BLaER1 (cell line): ENCODE measurements around the gene SPATA2.

Source experiments
- H3K27ac ChIP-seq: shearing (Covaris generic); formaldehyde crosslinking; 2 replicates; pipeline ENCODE4 v1.8.1; 2022
- H3K27me3 ChIP-seq: shearing (Covaris generic); formaldehyde crosslinking; 2 replicates; pipeline ENCODE4 v1.8.1; 2022
- H3K36me3 ChIP-seq: shearing (Covaris generic); formaldehyde crosslinking; 2 replicates; pipeline ENCODE4 v1.8.1; 2022
- H3K4me1 ChIP-seq: shearing (Covaris generic); formaldehyde crosslinking; 2 replicates; pipeline ENCODE4 v1.8.1; 2022
- H3K4me2 ChIP-seq: shearing (Covaris generic); formaldehyde crosslinking; 2 replicates; pipeline ENCODE4 v1.8.1; 2022
- H3K4me3 ChIP-seq: shearing (Covaris generic); formaldehyde crosslinking; 2 replicates; pipeline ENCODE4 v1.8.1; 2022
- H3K9ac ChIP-seq: shearing (Covaris generic); formaldehyde crosslinking; 2 replicates; pipeline ENCODE4 v1.8.1; 2022
- H3K9me3 ChIP-seq: shearing (Covaris generic); formaldehyde crosslinking; 2 replicates; pipeline ENCODE4 v1.8.1; 2022
- H4K20me1 ChIP-seq: shearing (Covaris generic); formaldehyde crosslinking; 2 replicates; pipeline ENCODE4 v1.8.1; 2022
- Cebpa-rat ChIP-seq: shearing (Covaris generic); IDR thresholded peaks from 2 replicates; pipeline ENCODE4 v1.8.1; 2022

The SPATA2 gene

DNA sequence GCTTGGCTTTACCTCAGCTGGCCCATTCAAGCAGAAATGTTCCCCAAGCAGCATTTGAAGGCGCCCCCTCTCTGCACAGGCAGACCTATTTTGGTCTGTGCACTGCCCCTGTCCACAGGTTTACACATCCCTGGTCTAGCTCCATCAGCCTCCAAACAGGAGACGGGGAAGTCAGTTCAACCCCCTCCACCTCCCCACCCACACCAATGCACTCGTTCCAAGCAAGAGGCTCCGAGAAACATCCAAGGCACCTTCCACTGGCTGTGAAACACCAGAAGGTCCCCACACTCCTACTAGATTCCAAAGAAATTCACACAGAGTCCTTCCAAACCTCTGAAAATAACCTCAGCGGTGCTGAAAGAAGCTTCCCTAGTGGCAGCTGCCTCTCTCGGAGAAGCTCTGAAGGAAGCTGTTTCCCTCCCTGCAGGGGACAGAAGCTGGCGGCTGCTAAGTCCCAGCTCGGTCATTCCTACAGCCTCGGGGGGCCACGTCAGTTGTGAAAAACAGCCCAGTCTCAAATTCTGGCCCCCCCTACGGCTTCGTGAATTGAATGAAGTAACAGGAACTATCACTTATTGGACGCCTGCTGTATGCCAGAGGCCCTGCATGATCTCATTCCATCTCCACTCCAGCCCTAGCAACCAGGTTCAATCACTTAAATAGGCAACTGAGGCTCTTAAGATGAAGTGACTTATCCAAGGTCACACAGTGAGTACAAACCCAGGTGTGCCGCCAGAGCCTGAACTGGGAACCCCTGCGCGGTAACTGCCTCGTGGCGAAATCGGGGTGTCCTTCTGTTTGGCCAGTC, 815 bp downstream of the SPATA2 start:
- Histone ChIP-seq H3K27me3 (no peaks in the 10 kb centered on the region), H3K36me3 (peaks cover 30% of the 10 kb centered on the region), H3K4me2 (peak overlapping the region; percentile 99), H3K9ac (peak overlapping the region; percentile 96), H3K27ac (peak overlapping the region; percentile 99), H3K9me3 (no peaks in the 10 kb centered on the region), H4K20me1 (peaks cover 57% of the 10 kb centered on the region), H3K4me1 (peaks cover 25% of the 10 kb centered on the region), H3K4me3 (peak overlapping the region; percentile 98)
- TF ChIP-seq Cebpa-rat: no peak

DNA sequence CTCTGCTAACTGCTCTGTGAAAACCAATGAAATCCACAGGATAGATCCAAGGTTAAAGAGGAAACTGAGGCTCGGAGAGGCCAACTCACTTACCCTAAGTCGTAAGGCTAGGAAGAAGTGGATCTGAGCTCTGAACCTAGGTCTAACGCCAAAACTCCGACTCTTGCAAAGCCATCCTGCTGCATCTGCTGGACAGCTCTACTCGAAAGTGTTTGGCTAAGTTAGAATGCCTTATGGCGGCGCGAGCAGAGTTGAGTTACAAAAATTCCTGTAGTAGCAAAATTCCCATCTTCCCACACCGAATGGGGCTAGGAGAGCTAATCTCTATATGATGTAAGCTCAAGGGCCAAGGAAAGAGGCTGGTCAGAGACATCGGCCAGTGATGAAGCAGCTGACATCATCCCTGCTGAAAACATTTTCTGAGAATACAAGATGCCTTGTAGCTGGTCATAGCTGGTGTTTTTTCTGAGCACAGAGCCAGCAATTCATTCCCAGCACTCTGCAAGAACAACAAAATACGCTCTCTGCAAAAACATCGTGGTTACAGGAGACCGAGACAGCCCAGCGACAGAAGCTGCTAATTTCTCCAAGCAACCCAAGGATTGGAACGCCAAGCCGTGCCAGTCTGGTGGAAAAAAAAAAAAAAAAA, 1.8 kb downstream of the SPATA2 start:
- Histone ChIP-seq H3K36me3 (peaks cover 40% of the 10 kb centered on the region), H3K4me3 (no peak overlapping the region), H3K4me2 (peak overlapping the region; percentile 99), H3K9ac (0 out of 2 replicates have a peak overlapping the region, but pooled peaks have one; percentile 17), H4K20me1 (peaks cover 67% of the 10 kb centered on the region), H3K27ac (no peak overlapping the region), H3K9me3 (no peaks in the 10 kb centered on the region), H3K27me3 (no peaks in the 10 kb centered on the region), H3K4me1 (peaks cover 25% of the 10 kb centered on the region)
- TF ChIP-seq Cebpa-rat: no peak

DNA sequence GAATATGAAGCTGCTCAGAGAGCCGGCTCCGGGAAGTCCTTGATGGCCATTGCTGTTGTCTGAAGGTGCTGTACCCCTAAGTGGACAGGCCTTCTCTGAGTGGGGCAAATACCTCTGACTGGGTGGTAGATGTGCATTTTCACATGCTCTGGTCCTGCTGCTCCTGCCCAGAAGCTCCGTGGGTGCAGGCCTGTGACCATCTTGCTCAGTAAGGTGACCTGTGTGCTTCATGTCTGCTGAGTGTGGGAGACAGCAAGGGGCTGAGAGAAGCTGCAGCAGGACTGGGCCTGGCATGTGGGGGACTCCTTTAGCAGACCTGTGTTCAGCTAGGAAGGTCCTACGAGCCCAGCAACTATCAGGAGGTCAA, 5.0 kb downstream of the SPATA2 start:
- Histone ChIP-seq H3K4me2 (no peak overlapping the region), H4K20me1 (peaks cover 99% of the 10 kb centered on the region), H3K4me3 (no peak overlapping the region), H3K27ac (no peak overlapping the region), H3K36me3 (peaks cover 72% of the 10 kb centered on the region), H3K9me3 (no peaks in the 10 kb centered on the region), H3K27me3 (no peaks in the 10 kb centered on the region), H3K9ac (no peak overlapping the region), H3K4me1 (peaks cover 17% of the 10 kb centered on the region)
- no peak for TF ChIP-seq Cebpa-rat

DNA sequence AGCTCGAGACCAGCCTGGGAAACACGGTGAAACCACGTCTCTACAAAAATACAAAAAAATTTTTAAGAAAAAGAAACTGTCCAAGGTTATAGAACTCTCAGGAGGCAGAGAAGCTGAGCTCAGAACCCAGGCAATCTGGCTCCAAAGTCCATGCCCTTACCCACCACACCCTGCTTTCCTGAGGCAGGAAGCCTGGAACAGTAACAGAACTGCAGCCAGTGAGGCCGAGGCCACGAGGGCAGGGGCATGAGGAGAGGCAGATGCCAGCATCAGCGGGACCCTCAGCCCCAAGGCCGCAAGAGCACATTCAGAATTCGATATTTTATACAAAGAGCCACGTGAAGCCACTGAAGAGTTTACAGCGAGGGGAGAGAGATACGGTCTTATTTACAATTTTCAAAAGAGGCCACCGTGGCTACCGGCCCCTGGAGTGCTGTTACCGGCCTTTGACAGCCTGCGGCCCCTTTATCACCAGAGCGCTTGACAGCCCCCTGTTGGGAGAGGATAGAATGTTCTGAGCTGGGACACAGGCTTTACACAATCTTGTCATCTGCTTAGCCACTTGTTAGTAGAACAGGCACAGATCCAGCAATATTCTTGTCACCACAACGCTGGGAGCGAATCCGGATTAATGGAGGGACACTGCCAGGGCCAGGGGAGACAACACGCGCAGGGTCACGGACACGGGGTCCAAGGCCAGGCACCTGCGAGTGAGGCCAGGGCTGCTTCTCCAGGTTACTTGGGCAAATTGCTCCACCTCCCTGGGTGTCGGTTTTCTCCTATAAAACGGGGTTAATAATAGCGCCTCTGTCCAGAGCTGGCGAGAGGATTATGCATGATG, 5.6 kb downstream of the SPATA2 start:
- no peak overlapping the region for H3K27ac ChIP-seq
- no peaks in the 10 kb centered on the region for H3K27me3 ChIP-seq
- H3K36me3 ChIP-seq: peaks cover 78% of the 10 kb centered on the region
- H3K4me2 ChIP-seq: no peak overlapping the region
- TF ChIP-seq Cebpa-rat: no peak
- H3K9me3 ChIP-seq: no peaks in the 10 kb centered on the region
- H3K4me3 ChIP-seq: no peak overlapping the region
- H3K9ac ChIP-seq: peak overlapping the region; percentile 29; the same call in 1 of the 2 replicates
- H4K20me1 ChIP-seq: peaks cover 100% of the 10 kb centered on the region
- H3K4me1 ChIP-seq: peaks cover 15% of the 10 kb centered on the region

DNA sequence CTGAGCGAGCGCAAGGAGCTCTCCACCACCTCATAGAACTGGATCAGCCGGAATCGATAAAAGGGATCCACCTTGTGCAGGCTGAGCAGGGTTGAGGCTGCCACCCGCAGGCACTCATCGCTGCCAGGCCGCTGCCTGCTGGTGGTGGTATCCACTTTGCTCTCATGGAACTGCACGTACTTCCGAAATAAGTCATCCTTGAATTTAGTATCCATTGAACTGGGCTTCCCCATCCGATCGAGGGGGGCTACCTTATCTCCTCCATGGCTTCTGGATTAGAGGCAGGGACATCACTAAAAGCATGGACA, 7.1 kb downstream of the SPATA2 start:
- no peak overlapping the region for H3K9ac ChIP-seq
- no peak overlapping the region for H3K4me2 ChIP-seq
- H4K20me1 ChIP-seq: peaks cover 93% of the 10 kb centered on the region
- peaks cover 92% of the 10 kb centered on the region for H3K36me3 ChIP-seq
- H3K4me1 ChIP-seq: 0 out of 2 replicates have a peak, but pooled peaks cover under 1% of the 10 kb centered on the region
- no peak overlapping the region for H3K27ac ChIP-seq
- no peak for TF ChIP-seq Cebpa-rat
- no peaks in the 10 kb centered on the region for H3K9me3 ChIP-seq
- no peaks in the 10 kb centered on the region for H3K27me3 ChIP-seq
- H3K4me3 ChIP-seq: no peak overlapping the region

DNA sequence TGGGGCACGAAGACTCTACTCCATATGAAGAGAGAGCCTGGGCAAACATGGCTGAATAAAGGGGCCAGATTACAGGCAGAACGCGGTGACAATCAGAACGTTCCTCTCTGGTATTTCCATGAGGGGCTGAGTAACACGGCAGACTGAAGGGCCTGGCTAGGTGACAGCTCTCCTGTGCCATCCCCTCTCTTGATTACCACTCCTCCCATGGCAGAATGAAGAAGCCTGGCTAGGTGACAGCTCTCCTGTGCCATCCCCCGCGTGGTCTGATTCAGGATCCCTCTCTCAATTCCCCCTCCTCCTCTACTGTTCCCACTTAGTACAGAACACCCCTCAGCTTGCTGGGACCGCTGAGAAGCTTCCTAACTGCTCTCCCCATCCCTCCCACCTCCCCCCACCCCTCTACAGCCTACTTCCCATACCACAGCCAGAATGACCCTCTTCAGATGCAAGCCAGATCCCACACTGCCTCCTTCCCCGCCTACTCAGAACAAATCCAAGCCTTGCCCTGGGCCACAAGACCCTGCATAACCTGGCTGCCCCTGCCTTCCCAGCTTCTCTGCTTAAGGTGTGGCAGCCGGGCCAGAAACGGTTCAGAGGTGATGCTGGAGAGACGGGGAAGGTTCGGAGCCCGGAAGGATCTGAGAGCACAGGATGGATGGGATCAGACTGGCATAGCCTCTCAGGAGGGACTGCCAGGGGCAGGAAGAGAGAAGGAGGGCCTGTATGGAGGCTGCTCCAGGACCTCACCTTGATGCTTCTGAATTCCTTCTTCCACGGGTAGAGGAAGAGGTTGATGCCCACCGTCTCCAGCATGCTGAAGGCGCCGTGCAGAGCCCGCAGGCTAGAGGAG, 7.7 kb downstream of the SPATA2 start:
- Histone ChIP-seq H3K27me3 (no peaks in the 10 kb centered on the region), H3K27ac (no peak overlapping the region), H3K9me3 (no peaks in the 10 kb centered on the region), H3K36me3 (peaks cover 91% of the 10 kb centered on the region), H3K4me1 (no peaks in the 10 kb centered on the region), H3K4me2 (no peak overlapping the region), H3K4me3 (no peak overlapping the region), H4K20me1 (peaks cover 87% of the 10 kb centered on the region), H3K9ac (no peak overlapping the region)
- TF ChIP-seq Cebpa-rat: no peak

DNA sequence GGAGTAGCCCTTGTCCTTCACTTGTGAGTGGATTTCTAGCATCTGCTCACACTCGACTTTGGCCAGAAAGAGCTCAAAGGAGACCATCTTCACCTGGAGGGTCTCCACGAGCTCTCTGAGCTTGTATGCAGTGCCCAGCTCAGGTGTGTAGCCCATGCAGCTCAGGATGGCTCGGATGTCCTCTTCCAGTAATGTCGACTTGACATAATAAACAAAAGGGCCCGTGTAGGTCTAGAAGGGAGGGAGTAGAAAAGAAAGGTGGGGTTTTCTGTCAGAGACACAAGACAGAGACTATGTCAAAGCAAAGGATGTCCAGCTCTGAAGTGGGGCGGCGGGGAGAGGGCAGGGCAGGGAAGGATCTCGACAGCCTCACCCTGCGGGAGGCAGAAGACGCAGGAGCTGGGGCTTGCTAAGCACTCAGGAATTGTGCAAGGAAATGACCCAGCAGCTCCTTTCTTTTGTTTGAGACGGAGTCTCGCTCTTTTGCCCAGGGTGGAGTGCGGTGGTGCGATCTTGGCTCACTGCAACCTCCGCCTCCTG, 8.6 kb downstream of the SPATA2 start:
- H3K27ac ChIP-seq: no peak overlapping the region
- peaks cover 78% of the 10 kb centered on the region for H4K20me1 ChIP-seq
- H3K9ac ChIP-seq: no peak overlapping the region
- no peaks in the 10 kb centered on the region for H3K9me3 ChIP-seq
- H3K4me1 ChIP-seq: no peaks in the 10 kb centered on the region
- H3K27me3 ChIP-seq: no peaks in the 10 kb centered on the region
- no peak overlapping the region for H3K4me3 ChIP-seq
- no peak overlapping the region for H3K4me2 ChIP-seq
- no peak for TF ChIP-seq Cebpa-rat
- peaks cover 82% of the 10 kb centered on the region for H3K36me3 ChIP-seq

DNA sequence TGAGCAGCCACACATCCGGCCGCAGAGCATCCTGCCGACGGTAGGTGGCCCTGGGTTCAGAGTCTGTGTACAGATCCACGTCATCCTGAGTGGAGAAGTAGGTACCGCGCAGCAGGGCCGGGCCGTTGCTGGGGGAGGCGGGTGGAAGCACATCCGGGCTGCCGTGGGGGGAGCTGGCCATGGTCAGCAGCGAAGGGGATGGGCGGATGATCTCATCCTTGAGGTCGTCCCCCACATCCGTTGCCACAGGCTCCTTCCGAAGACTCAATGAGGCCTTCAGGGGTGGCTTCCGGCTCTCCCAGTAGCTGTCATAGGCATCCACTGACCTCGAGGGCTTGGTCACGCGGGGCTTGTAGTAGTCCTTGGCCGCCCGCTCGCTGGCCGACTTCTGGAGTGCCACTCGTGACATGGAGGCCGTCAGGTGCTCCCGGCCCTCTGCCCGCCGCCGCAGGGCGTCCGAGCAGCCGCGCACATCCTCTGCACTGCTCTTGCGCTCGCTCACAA, 9.2 kb downstream of the SPATA2 start:
- H3K4me1 ChIP-seq: no peaks in the 10 kb centered on the region
- H3K27ac ChIP-seq: no peak overlapping the region
- no peak overlapping the region for H3K4me3 ChIP-seq
- no peaks in the 10 kb centered on the region for H3K9me3 ChIP-seq
- no peak overlapping the region for H3K9ac ChIP-seq
- H4K20me1 ChIP-seq: peaks cover 72% of the 10 kb centered on the region
- H3K36me3 ChIP-seq: peaks cover 77% of the 10 kb centered on the region
- H3K27me3 ChIP-seq: no peaks in the 10 kb centered on the region
- no peak overlapping the region for H3K4me2 ChIP-seq
- no peak for TF ChIP-seq Cebpa-rat
